Body of pancreas (tissue), 4 donors: ENCODE data around the gene MTSS2.

Experiments
- POLR2A ChIP-seq, 3 donors: fragments of 450-650 bp; IDR thresholded peaks; one replicate each; pipeline ENCODE4 v1.6.1; 2016; ENCODE audit warnings: antibody characterized with exemption in 3 of 3, mild to moderate bottlenecking in 2 of 3
- TF ChIP-seq, protein P1 (sequence below), 7 experiments: fragments of 450-650 bp in 4 of 7; fragments of 200-600 bp in 3 of 7; sonication (generic) in 3 of 7; IDR thresholded peaks; one replicate each; pipeline ENCODE4 v1.5.1; 2016 to 2019; ENCODE audit warnings: antibody characterized with exemption in 7 of 7

DNA sequence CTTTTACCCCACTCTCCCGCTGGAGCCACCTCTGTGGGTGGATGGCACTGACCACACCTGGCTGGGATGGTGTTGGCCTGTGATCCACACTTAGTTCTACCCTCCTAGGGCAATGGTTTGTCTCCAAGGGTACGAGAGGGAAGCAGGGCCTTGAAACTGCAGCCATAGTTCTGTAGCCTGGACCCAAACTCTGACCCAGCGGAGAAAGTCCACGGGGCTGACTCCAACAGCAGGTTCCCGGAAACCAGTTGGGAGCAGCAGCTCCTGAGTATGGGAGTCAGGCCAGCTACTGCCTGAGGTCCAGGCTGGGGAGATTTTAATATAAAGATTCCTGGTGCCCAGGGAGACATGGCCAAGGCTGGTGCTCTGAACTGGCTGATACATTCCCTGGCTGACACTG is 23.6 kb upstream of the MTSS2 start:
- TF ChIP-seq, protein P1, sequence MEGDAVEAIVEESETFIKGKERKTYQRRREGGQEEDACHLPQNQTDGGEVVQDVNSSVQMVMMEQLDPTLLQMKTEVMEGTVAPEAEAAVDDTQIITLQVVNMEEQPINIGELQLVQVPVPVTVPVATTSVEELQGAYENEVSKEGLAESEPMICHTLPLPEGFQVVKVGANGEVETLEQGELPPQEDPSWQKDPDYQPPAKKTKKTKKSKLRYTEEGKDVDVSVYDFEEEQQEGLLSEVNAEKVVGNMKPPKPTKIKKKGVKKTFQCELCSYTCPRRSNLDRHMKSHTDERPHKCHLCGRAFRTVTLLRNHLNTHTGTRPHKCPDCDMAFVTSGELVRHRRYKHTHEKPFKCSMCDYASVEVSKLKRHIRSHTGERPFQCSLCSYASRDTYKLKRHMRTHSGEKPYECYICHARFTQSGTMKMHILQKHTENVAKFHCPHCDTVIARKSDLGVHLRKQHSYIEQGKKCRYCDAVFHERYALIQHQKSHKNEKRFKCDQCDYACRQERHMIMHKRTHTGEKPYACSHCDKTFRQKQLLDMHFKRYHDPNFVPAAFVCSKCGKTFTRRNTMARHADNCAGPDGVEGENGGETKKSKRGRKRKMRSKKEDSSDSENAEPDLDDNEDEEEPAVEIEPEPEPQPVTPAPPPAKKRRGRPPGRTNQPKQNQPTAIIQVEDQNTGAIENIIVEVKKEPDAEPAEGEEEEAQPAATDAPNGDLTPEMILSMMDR (IDR thresholded peaks at IDR 0.05) = no peak
- TF ChIP-seq POLR2A (IDR thresholded peaks at IDR 0.05) = no peak
